Measurements from ENCODE around the gene THBS4.

DNA sequence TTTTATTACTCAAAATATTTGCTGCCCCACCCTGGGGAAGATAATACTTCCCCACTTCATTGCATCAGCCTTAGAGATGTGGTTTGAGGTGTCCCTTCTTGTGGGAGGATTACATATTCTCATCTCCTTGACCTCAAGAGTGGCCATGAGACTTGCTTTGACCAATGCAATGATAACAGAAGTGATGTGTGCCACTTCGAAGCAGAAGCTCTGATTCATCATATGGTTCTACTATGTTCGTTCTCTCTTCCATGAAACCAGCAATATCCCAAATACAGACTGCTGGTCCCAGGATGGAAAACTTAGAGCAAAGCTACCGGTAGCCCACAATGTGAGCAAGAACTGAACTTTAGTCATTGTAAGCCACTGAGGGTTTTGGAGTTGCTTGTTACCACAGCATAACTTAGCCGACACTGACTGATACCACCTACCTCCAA, 92.0 kb downstream of the THBS4 start:
- no peak for TF ChIP-seq POLR2A (IDR thresholded peaks at IDR 0.05)
- TF ChIP-seq, protein P1, sequence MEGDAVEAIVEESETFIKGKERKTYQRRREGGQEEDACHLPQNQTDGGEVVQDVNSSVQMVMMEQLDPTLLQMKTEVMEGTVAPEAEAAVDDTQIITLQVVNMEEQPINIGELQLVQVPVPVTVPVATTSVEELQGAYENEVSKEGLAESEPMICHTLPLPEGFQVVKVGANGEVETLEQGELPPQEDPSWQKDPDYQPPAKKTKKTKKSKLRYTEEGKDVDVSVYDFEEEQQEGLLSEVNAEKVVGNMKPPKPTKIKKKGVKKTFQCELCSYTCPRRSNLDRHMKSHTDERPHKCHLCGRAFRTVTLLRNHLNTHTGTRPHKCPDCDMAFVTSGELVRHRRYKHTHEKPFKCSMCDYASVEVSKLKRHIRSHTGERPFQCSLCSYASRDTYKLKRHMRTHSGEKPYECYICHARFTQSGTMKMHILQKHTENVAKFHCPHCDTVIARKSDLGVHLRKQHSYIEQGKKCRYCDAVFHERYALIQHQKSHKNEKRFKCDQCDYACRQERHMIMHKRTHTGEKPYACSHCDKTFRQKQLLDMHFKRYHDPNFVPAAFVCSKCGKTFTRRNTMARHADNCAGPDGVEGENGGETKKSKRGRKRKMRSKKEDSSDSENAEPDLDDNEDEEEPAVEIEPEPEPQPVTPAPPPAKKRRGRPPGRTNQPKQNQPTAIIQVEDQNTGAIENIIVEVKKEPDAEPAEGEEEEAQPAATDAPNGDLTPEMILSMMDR (IDR thresholded peaks at IDR 0.05), result no peak

Measured in Peyer's patch (tissue), 4 donors.